GM12801 (cell line): Measurements from ENCODE around the gene UBE2H.

ENCODE experiments used
- TF ChIP-seq, protein P1 (sequence below): IDR thresholded peaks from one replicate; pipeline ENCODE4 v1.5.1; 2011; ENCODE audit warnings: control low read depth; ENCODE audit not compliant: insufficient read length; ENCODE audit errors: extremely low read depth

Gene UBE2H

DNA sequence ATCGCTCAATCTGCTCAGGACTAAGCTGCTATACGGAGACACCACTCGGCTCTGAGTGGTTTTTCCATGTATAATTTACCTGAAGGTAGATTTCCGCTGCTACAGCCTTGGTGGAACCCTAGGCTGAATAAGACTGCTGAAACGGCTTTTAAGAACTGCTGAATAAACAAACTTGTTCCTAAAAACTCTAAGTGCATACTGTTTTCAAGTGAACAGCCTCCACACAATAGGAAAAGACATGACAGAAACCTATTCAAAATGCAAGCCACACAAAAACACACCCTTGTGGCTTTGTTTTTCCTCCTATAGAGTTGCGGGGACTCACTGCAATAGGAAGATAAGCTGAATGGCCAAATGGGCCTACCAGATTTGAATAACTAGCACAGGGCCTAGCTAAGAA, 117.2 kb downstream of the UBE2H start:
- TF ChIP-seq, protein P1, sequence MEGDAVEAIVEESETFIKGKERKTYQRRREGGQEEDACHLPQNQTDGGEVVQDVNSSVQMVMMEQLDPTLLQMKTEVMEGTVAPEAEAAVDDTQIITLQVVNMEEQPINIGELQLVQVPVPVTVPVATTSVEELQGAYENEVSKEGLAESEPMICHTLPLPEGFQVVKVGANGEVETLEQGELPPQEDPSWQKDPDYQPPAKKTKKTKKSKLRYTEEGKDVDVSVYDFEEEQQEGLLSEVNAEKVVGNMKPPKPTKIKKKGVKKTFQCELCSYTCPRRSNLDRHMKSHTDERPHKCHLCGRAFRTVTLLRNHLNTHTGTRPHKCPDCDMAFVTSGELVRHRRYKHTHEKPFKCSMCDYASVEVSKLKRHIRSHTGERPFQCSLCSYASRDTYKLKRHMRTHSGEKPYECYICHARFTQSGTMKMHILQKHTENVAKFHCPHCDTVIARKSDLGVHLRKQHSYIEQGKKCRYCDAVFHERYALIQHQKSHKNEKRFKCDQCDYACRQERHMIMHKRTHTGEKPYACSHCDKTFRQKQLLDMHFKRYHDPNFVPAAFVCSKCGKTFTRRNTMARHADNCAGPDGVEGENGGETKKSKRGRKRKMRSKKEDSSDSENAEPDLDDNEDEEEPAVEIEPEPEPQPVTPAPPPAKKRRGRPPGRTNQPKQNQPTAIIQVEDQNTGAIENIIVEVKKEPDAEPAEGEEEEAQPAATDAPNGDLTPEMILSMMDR: no peak

DNA sequence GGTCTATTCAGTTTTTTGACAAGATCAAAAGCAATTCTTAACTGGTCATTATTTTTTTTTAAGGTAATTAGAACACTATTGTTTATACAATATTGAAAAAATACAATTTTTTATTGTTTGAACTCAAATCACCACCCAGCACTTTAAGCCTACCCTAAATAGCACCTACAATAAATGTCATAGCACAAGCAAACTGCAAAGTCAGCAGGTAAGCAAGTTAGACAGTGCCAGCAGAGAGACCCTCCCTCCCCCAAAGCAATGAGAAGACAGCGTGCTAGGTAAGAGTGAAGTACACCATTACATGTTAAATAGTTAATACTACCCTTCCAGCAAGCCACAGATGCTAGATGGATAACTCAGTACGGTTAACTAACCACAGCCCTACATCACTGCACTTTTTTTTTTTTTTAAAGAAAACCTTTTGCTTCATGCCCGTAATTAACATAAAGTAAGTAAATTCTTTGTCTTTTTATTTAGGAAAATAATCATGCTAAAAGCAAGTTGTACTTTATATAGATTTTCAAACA, 120.0 kb downstream of the UBE2H start:
- TF ChIP-seq, protein P1: no peak

DNA sequence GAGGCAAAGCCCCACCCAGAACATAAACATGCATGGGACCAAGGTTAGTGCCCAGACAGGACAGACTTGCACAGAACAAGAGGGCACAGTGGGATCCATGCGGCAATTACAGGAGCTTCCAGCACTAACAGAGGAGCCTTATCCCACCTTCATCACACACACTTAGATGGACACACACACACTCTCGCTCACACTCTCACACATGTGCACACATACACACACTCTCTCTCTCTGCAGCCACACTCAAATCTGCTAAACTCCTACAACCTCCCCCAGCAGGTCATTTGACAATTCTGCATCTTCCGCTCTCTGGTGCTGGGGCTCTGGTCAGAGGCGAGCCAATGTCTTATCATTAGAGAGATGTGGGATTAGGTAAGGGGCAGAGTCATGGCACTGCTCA, 120.5 kb downstream of the UBE2H start:
- TF ChIP-seq, protein P1: no peak

DNA sequence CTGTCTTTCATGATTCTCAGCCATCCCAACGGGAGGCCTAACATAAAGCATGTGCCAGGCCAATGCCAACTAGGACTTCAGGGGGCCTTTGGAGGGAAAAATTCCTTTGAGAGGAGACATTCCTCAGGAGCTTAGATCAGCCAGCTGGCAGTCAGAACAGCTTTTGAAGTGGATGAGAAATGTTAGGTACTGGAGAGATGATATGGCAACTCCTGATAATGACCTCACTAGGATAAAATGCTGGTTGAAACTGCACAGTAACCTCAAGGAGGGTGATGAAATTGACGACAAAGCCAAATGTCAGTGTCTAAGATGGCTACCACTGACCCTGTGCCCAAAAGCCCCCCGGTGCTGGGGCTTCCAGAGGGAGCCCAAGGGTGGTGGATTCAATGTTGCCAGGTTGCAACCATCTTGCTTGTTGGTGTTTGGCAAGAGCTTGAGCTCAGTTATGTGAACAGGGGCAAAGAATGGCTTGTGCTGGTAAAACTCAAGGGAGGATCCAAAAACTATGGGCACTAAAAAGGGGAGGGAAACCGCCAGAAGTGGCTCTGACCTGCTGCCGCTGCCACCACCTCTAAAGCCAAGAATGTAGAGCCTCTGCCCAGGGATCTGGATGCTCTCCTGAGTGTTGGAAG, 121.2 kb downstream of the UBE2H start:
- TF ChIP-seq, protein P1: no peak

DNA sequence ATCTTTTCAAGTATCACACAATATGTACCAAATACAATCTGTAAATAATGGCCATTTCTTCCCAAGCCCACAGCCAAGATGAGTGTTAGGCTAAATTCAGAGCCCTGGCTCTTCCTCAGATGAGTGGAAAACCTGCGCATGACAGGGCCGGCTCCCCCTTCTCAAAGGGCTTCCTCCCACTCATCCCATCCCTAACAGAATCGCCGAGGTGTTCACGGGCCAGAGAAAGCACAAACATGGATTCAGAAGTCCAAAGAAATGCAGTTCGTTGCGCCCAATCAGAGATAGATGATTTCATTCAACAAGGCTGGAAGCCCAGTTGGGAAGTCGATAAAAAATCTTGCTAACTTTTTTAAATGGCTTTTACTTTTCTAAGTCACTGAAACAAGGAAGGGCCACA, 121.8 kb downstream of the UBE2H start:
- TF ChIP-seq, protein P1: no peak

DNA sequence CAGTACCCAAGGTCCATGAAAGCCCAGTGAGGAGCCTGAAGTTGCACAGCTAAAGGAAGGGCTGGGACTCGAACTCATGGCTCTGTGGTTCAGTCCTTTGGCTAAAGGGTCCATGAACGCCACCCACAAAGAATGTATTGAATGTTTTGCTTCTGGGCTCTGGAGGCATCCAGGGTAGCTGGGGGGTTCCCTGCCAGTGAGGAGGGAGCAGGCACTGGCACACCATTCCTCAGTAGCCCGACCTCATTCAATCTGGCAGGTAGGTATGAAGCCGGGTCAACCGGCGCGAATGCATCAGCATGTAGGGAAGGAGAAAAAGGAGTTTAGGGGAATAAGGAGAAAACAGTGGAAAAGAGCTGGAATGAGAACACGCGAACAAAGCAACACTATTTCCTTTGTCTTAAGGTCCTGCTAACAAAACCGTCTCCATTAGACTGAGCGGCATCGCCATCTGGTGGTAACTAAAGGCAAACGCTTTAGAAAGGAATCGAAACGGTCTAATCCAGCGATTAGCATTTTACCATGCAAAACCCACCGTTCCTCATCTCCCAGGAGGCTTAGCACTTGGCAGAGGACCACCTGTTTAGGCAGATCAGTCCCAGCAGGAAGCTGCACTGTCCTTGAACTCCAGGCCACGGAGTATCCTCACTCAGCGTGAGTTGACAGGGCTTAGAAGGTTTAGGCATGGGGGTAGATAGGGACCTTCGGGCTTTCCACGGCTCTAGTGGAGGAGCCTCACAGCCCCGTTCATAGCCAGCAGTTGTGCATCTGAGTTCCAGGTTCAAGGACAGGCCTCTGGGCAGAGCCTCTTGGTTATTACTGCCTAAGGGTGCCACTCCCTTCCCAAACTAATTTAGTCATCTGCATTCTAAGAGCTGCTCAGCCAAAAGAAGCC, 122.8 kb downstream of the UBE2H start:
- TF ChIP-seq, protein P1: no peak

DNA sequence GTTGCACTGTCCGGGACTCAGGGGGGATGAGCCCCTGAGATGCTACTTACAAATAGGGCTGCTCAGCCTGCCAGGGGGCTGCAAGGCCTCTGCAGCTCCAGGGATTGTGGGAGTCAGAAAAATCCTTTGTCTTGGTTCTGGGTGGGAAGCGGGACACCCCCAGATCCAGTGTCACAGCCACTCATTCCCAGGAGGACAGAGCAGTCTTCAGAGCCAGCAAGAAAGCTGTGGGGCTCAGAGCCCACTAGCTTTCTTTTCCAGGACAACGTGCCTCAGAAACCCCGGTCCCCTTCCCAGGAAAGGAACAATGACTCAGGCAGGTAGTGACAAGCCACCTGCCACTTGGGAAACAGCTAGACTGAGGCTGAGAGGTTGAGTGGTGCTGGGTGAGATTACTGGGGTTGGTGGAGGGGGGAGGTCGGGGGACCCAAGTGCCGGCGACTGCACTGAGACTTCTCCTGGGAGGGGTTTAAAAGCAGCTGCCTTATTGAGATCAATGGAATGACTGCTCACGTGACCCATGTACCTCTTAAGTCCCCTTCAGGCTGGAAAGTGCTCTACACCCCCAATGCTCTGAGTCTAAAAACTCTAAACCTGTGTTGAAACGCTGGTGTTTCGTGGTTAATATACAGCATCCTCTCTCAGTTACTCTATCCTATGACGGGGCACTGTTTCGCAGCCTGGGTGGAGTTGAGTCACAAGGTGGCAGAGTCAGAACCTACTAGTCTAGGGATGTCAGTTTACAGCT, 123.6 kb downstream of the UBE2H start:
- TF ChIP-seq, protein P1: no peak
